Measurements from ENCODE around the gene PRR9. TPM values are rescaled to one million over a fixed set of nuclear protein-coding genes. Genes with fewer than 3 reads are reported as not detected.

The PRR9 gene
- total and polyA plus RNA-seq, 10 donors: not detected

DNA sequence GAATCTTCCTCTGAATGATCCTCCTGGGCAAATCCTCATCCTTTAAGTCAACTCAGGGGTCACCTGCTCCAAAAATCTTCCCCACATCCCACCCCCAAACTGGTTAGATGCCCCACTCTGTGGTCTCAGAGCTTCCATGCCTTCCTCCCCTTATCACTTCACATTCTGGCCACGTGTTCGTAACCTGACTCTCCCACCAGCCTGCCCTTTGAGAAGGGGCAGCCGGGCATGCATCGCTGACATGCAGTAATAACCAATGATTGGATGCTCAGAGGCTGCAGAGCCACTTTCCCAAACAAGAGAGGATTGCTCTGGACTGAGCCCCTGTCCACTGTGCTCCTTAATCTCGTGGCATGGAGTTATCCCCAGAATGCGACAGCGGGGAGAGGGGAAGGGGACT lies 7.2 kb upstream of the PRR9 start:
- TF ChIP-seq, protein P1, sequence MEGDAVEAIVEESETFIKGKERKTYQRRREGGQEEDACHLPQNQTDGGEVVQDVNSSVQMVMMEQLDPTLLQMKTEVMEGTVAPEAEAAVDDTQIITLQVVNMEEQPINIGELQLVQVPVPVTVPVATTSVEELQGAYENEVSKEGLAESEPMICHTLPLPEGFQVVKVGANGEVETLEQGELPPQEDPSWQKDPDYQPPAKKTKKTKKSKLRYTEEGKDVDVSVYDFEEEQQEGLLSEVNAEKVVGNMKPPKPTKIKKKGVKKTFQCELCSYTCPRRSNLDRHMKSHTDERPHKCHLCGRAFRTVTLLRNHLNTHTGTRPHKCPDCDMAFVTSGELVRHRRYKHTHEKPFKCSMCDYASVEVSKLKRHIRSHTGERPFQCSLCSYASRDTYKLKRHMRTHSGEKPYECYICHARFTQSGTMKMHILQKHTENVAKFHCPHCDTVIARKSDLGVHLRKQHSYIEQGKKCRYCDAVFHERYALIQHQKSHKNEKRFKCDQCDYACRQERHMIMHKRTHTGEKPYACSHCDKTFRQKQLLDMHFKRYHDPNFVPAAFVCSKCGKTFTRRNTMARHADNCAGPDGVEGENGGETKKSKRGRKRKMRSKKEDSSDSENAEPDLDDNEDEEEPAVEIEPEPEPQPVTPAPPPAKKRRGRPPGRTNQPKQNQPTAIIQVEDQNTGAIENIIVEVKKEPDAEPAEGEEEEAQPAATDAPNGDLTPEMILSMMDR (IDR thresholded peaks at IDR 0.05 in 8 of 11, conservative IDR thresholded peaks at IDR 0.05 in 3 of 11): no peak
- no peak for TF ChIP-seq POLR2AphosphoS5 (IDR thresholded peaks at IDR 0.05)
- TF ChIP-seq POLR2A (IDR thresholded peaks at IDR 0.05): no peak
- no peak for DNase-seq
- no peak overlapping the region for H3K4me3 ChIP-seq
- H3K27me3 ChIP-seq (replicated peaks in 1 of 7): peaks cover 0 to 64% (median 0%) of the 10 kb centered on the region in 7 donors
- no peaks in the 10 kb centered on the region for H3K9me3 ChIP-seq
- no peaks in the 10 kb centered on the region for H3K36me3 ChIP-seq
- no peak overlapping the region for H3K27ac ChIP-seq
- WGBS, 5 donors: 60 to 69% (median 67%) methylated on average over 7 of the region's 7 CpGs
- no peaks in the 10 kb centered on the region for H3K4me1 ChIP-seq
- intact Hi-C loops (cut with DNase I; ENCODE audit: low total_unique reads): no loop called here

DNA sequence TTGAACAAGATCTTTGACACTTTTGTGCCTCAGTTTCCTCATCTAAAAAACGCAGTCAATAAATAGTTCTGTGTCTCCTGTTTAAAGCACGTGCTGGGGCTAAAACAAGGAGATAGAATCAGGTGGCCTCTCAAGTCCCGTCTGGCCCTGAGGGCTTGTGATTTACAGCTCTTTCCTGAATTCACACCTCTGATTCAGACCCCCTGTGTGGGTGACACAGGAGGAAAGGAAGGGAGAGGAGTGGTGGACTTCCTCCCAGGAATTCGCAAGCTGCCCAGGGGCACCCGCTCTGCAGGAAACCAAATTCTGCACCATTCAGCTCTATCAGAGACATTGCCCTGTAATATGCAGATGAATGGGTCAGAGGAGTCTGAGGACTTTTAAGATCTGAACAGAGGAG lies 5.2 kb upstream of the PRR9 start:
- Histone ChIP-seq H3K9me3 (no peaks in the 10 kb centered on the region), H3K36me3 (no peaks in the 10 kb centered on the region), H3K4me3 (no peak overlapping the region), H3K27ac (no peak overlapping the region), H3K27me3 (replicated peaks in 1 of 7) (peaks cover 0 to 53% (median 0%) of the 10 kb centered on the region in 7 donors), H3K4me1 (no peaks in the 10 kb centered on the region)
- DNase-seq: no peak
- intact Hi-C loops (cut with DNase I; ENCODE audit: low total_unique reads): no loop called here
- TF ChIP-seq POLR2AphosphoS5 (IDR thresholded peaks at IDR 0.05) (no peak), POLR2A (IDR thresholded peaks at IDR 0.05) (no peak)
- TF ChIP-seq, protein P1 (IDR thresholded peaks at IDR 0.05 in 8 of 11, conservative IDR thresholded peaks at IDR 0.05 in 3 of 11): no peak
- WGBS, 5 donors: 21 to 31% (median 23%) methylated on average over 5 of the region's 5 CpGs

DNA sequence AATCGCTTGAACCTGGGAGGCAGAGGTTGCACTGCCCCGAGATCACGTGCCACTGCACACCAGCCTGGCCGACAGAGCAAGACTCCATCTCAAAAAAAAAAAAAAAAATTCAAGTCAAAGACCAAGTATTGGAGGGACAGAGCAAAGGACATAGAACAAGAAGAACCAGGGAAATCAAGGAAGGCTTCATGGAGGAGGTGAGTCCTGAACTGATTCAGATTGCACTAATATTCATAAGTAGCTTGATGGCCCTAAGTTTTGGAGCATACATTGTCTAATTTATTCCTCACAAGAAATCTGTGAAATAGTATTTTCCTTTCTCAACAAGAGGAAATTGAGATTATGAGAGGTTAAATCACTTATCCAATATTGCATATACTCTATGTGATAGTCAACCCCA lies 3.9 kb upstream of the PRR9 start:
- WGBS, 5 donors: 89 to 98% (median 96%) methylated on average over 4 of the region's 4 CpGs
- Histone ChIP-seq H3K27ac (no peak overlapping the region), H3K36me3 (no peaks in the 10 kb centered on the region), H3K4me3 (no peak overlapping the region), H3K27me3 (replicated peaks in 1 of 7) (peaks cover 0 to 57% (median 0%) of the 10 kb centered on the region in 7 donors), H3K4me1 (no peaks in the 10 kb centered on the region), H3K9me3 (no peaks in the 10 kb centered on the region)
- intact Hi-C loops (cut with DNase I; ENCODE audit: low total_unique reads): no loop called here
- no peak for DNase-seq
- TF ChIP-seq POLR2AphosphoS5 (IDR thresholded peaks at IDR 0.05) (no peak), POLR2A (IDR thresholded peaks at IDR 0.05) (no peak)
- TF ChIP-seq, protein P1 (IDR thresholded peaks at IDR 0.05 in 8 of 11, conservative IDR thresholded peaks at IDR 0.05 in 3 of 11): no peak

DNA sequence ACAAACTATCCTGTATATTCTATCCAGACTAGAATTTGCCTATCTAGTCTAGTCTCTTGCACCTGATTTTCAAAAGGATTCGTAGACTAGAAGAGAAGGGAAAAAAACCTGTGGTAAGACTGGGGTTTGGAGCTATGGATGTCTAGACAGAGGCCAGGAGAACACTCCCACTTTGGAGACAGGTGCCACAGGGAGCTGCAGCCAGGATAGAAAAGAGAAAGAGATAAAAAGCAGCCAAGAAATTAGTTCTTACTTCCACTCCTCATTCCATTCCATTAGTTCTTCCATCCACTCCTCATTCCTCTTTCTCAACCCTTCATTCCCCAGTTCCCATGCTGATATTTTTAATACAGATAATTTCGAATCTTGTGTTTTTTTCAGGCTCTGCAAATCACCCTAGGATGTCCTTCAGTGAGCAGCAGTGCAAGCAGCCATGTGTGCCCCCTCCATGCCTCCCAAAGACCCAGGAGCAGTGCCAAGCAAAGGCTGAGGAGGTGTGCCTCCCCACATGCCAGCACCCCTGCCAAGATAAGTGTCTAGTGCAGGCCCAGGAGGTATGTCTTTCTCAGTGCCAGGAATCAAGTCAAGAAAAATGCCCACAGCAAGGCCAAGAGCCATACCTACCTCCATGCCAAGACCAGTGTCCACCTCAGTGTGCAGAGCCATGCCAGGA lies 496 bp downstream of the PRR9 start:
- TF ChIP-seq POLR2AphosphoS5 (IDR thresholded peaks at IDR 0.05): no peak
- TF ChIP-seq, protein P1 (IDR thresholded peaks at IDR 0.05 in 8 of 11, conservative IDR thresholded peaks at IDR 0.05 in 3 of 11): no peak
- no peak for TF ChIP-seq POLR2A (IDR thresholded peaks at IDR 0.05)
- Histone ChIP-seq H3K4me3 (no peak overlapping the region), H3K9me3 (no peaks in the 10 kb centered on the region), H3K36me3 (no peaks in the 10 kb centered on the region), H3K27me3 (replicated peaks in 1 of 7) (peaks cover 0 to 52% (median 0%) of the 10 kb centered on the region in 7 donors), H3K4me1 (no peaks in the 10 kb centered on the region), H3K27ac (no peak overlapping the region)
- DNase-seq: no peak
- WGBS, 5 donors: 49 to 60% (median 54%) methylated on average over 2 of the region's 2 CpGs
- intact Hi-C loops (cut with DNase I; ENCODE audit: low total_unique reads): no loop called here
